Trophoblast cell (in vitro differentiated cells and primary cell): ENCODE data around the gene ANKK1.

Experiments used
- DNase-seq, 2 donors: peaks; one replicate each; pipeline ENCODE4 v3.0.0-alpha.2; 2016
- H2AFZ ChIP-seq: 2 replicates; pipeline ENCODE4 v1.6.1; 2013; ENCODE audit warnings: low read length, moderate library complexity, mild to moderate bottlenecking; ENCODE audit not compliant: insufficient read depth, poor library complexity
- H2AK5ac ChIP-seq: 2 replicates; pipeline ENCODE4 v1.6.1; 2013; ENCODE audit warnings: mild to moderate bottlenecking, low read length
- H2BK120ac ChIP-seq: 2 replicates; pipeline ENCODE4 v1.6.1; 2013; ENCODE audit warnings: low read length, mild to moderate bottlenecking, moderate library complexity; ENCODE audit not compliant: insufficient read depth, poor library complexity
- H2BK12ac ChIP-seq: 2 replicates; pipeline ENCODE4 v1.6.1; 2013; ENCODE audit warnings: mild to moderate bottlenecking, low read length, moderate library complexity
- H2BK5ac ChIP-seq: 2 replicates; pipeline ENCODE4 v1.6.1; 2013; ENCODE audit warnings: low read length, low read depth, moderate library complexity, mild to moderate bottlenecking; ENCODE audit not compliant: poor library complexity
- H3K14ac ChIP-seq: 2 replicates; pipeline ENCODE4 v1.6.1; 2013; ENCODE audit warnings: mild to moderate bottlenecking, low read length
- H3K18ac ChIP-seq: 2 replicates; pipeline ENCODE4 v1.6.1; 2013; ENCODE audit warnings: mild to moderate bottlenecking, low read length
- H3K23ac ChIP-seq: 2 replicates; pipeline ENCODE4 v1.6.1; 2013; ENCODE audit warnings: low read length
- H3K27ac ChIP-seq: 2 replicates; pipeline ENCODE4 v1.5.1; 2013; ENCODE audit warnings: low read depth, mild to moderate bottlenecking, inconsistent platforms, low read length, moderate library complexity
- H3K27me3 ChIP-seq: 2 replicates; pipeline ENCODE4 v1.6.1; 2013; ENCODE audit warnings: inconsistent platforms, mild to moderate bottlenecking, low read length, moderate library complexity; ENCODE audit not compliant: insufficient read depth
- H3K36me3 ChIP-seq, 2 experiments: 1 replicate in 1 of 2; 2 replicates in 1 of 2; pipeline ENCODE4 v1.6.1; 2013; ENCODE audit warnings: low read length in 2 of 2, mild to moderate bottlenecking in 2 of 2, moderate library complexity in 1 of 2; ENCODE audit not compliant: insufficient read depth in 2 of 2, control insufficient read depth in 1 of 2
- H3K4ac ChIP-seq: 2 replicates; pipeline ENCODE4 v1.6.1; 2013; ENCODE audit warnings: low read depth, mild to moderate bottlenecking, low read length, moderate library complexity
- H3K4me1 ChIP-seq, 2 experiments: 1 replicate in 1 of 2; 2 replicates in 1 of 2; pipeline ENCODE4 v1.6.1; 2013; ENCODE audit warnings: low read length in 2 of 2, mild to moderate bottlenecking in 2 of 2, moderate library complexity in 1 of 2; ENCODE audit not compliant: insufficient read depth in 2 of 2, control insufficient read depth in 1 of 2
- H3K4me2 ChIP-seq: 2 replicates; pipeline ENCODE4 v1.6.1; 2013; ENCODE audit warnings: inconsistent platforms, mild to moderate bottlenecking, low read length, moderate library complexity
- H3K4me3 ChIP-seq: 2 replicates; pipeline ENCODE4 v1.5.1; 2013; ENCODE audit warnings: mild to moderate bottlenecking, low read depth, low read length, inconsistent platforms
- H3K79me1 ChIP-seq: one replicate; pipeline ENCODE4 v1.6.1; 2013; ENCODE audit warnings: low read length
- H3K79me2 ChIP-seq: 2 replicates; pipeline ENCODE4 v1.6.1; 2013; ENCODE audit warnings: low read length, mild to moderate bottlenecking; ENCODE audit not compliant: control insufficient read depth, insufficient read depth, poor library complexity
- H3K9ac ChIP-seq: 2 replicates; pipeline ENCODE4 v1.6.1; 2013; ENCODE audit warnings: mild to moderate bottlenecking, low read length
- H3K9me3 ChIP-seq: 2 replicates; pipeline ENCODE4 v1.6.1; 2013; ENCODE audit warnings: low read depth, mild to moderate bottlenecking, control low read depth, inconsistent platforms, low read length; ENCODE audit not compliant: insufficient read depth
- H4K12ac ChIP-seq: 2 replicates; pipeline ENCODE4 v1.6.1; 2013; ENCODE audit warnings: low read depth, mild to moderate bottlenecking, low read length, moderate library complexity
- H4K8ac ChIP-seq: 2 replicates; pipeline ENCODE4 v1.6.1; 2013; ENCODE audit warnings: low read depth, mild to moderate bottlenecking, low read length, moderate library complexity
- H4K91ac ChIP-seq: one replicate; pipeline ENCODE4 v1.6.1; 2013; ENCODE audit warnings: low read depth, mild to moderate bottlenecking, low read length, moderate library complexity
- WGBS: extraction: QIAGEN DNeasy Blood & Tissue Kit; methylation state at CpG from one replicate; pipeline ENCODE4 v1.1.7; 2013; ENCODE audit warnings: missing lambda C conversion rate; ENCODE audit not compliant: insufficient read length, insufficient coverage; ENCODE audit errors: extremely low coverage; 5-methylcytosine and 5-hydroxymethylcytosine counted together

Gene ANKK1

GRCh38 chr11:113392236-113392921 lies 4.8 kb downstream of the ANKK1 start:
- Histone ChIP-seq H3K18ac (no peak overlapping the region), H2BK12ac (no peak overlapping the region), H4K12ac (no peak overlapping the region), H4K91ac (no peak overlapping the region), H2BK5ac (no peak overlapping the region), H3K23ac (no peak overlapping the region), H2AFZ (no peak overlapping the region), H3K4ac (no peak overlapping the region), H3K4me3 (no peak overlapping the region), H3K9me3 (no peaks in the 10 kb centered on the region), H3K9ac (no peak overlapping the region), H2BK120ac (no peak overlapping the region), H3K79me1 (peaks cover 4% of the 10 kb centered on the region), H4K8ac (no peak overlapping the region), H3K27me3 (no peaks in the 10 kb centered on the region), H2AK5ac (no peak overlapping the region), H3K4me1 (peaks cover 6 to 9% of the 10 kb centered on the region in 2 experiments), H3K27ac (no peak overlapping the region), H3K4me2 (no peak overlapping the region), H3K79me2 (peaks cover 4% of the 10 kb centered on the region), H3K36me3 (no peaks in the 10 kb centered on the region), H3K14ac (no peak overlapping the region)
- no CpG with 5 or more reads among the region's 3 CpGs for WGBS
- no peak for DNase-seq

- H3K79me1 ChIP-seq: no peaks in the 10 kb centered on the region
- H3K4me2 ChIP-seq: no peak overlapping the region
- H2AFZ ChIP-seq: no peak overlapping the region
- no peaks in the 10 kb centered on the region for H3K79me2 ChIP-seq
- H2BK120ac ChIP-seq: no peak overlapping the region
- H3K14ac ChIP-seq: no peak overlapping the region
- H3K18ac ChIP-seq: no peak overlapping the region
- H3K23ac ChIP-seq: no peak overlapping the region
- no peak overlapping the region for H4K12ac ChIP-seq
- WGBS: no CpG with 5 or more reads among the region's 8 CpGs
- no peak overlapping the region for H2BK12ac ChIP-seq
- H4K91ac ChIP-seq: no peak overlapping the region
- no peaks in the 10 kb centered on the region for H3K36me3 ChIP-seq
- H3K4ac ChIP-seq: no peak overlapping the region
- no peak overlapping the region for H4K8ac ChIP-seq
- H2AK5ac ChIP-seq: no peak overlapping the region
- no peak overlapping the region for H3K9ac ChIP-seq
- H2BK5ac ChIP-seq: no peak overlapping the region
- H3K27ac ChIP-seq: no peak overlapping the region
- no peaks in the 10 kb centered on the region for H3K9me3 ChIP-seq
- H3K27me3 ChIP-seq: no peaks in the 10 kb centered on the region
- no peaks in the 10 kb centered on the region for H3K4me1 ChIP-seq
- no peak overlapping the region for H3K4me3 ChIP-seq
- no peak for DNase-seq
These were observed 6.0 kb downstream of the ANKK1 start for GRCh38 chr11:113393501-113393985.

DNA sequence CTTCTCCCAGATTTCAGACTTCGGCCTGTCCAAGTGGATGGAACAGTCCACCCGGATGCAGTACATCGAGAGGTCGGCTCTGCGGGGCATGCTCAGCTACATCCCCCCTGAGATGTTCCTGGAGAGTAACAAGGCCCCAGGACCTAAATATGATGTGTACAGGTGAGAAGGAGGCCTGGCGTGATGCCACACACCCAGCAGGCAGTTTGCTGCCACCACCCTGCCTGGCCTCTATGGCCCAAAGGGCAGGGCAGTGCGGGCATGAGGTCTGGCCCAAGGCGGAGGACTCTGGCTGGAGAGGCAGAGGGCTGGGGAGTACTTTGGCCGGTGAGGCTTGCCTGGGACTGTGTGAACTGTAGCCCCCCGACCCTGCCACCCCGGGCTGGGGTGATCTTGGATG lies 7.3 kb downstream of the ANKK1 start:
- no peak overlapping the region for H3K4ac ChIP-seq
- no peak overlapping the region for H3K4me2 ChIP-seq
- no peaks in the 10 kb centered on the region for H3K4me1 ChIP-seq
- H3K27me3 ChIP-seq: no peaks in the 10 kb centered on the region
- no peak for DNase-seq
- no peak overlapping the region for H2BK120ac ChIP-seq
- H3K9me3 ChIP-seq: no peaks in the 10 kb centered on the region
- H3K36me3 ChIP-seq: no peaks in the 10 kb centered on the region
- H2BK5ac ChIP-seq: no peak overlapping the region
- H2AK5ac ChIP-seq: no peak overlapping the region
- H2AFZ ChIP-seq: no peak overlapping the region
- H4K91ac ChIP-seq: no peak overlapping the region
- H2BK12ac ChIP-seq: no peak overlapping the region
- no peak overlapping the region for H3K14ac ChIP-seq
- H3K4me3 ChIP-seq: no peak overlapping the region
- H3K18ac ChIP-seq: no peak overlapping the region
- H3K9ac ChIP-seq: no peak overlapping the region
- H3K27ac ChIP-seq: no peak overlapping the region
- H4K8ac ChIP-seq: no peak overlapping the region
- no peaks in the 10 kb centered on the region for H3K79me1 ChIP-seq
- WGBS: no CpG with 5 or more reads among the region's 11 CpGs
- no peak overlapping the region for H3K23ac ChIP-seq
- no peaks in the 10 kb centered on the region for H3K79me2 ChIP-seq
- H4K12ac ChIP-seq: no peak overlapping the region

- Histone ChIP-seq H2AK5ac (no peak overlapping the region), H3K14ac (no peak overlapping the region), H4K91ac (no peak overlapping the region), H3K79me2 (no peaks in the 10 kb centered on the region), H2BK5ac (no peak overlapping the region), H2BK12ac (no peak overlapping the region), H3K18ac (no peak overlapping the region), H4K8ac (no peak overlapping the region), H3K4ac (no peak overlapping the region), H2BK120ac (no peak overlapping the region), H3K4me2 (no peak overlapping the region), H3K36me3 (no peaks in the 10 kb centered on the region), H3K79me1 (no peaks in the 10 kb centered on the region), H4K12ac (no peak overlapping the region), H3K4me3 (no peak overlapping the region), H3K27ac (no peak overlapping the region), H3K27me3 (no peaks in the 10 kb centered on the region), H3K4me1 (no peaks in the 10 kb centered on the region), H3K23ac (no peak overlapping the region), H3K9me3 (no peaks in the 10 kb centered on the region), H2AFZ (no peak overlapping the region), H3K9ac (no peak overlapping the region)
- no peak for DNase-seq
- no CpG with 5 or more reads among the region's 9 CpGs for WGBS
These were observed 8.3 kb downstream of the ANKK1 start for GRCh38 chr11:113395782-113396336.
